HL-60/S4 treated with retinoic acid at 250 ng/mL for 4 days and 3 days (cell line): ENCODE results near the gene EEF2.

ENCODE experiments used
- in situ Hi-C: fragments of 300-500 bp; cut with MboI; formaldehyde crosslinking; loops from 2 replicates; pipeline ENCODE4 v1.7.0; 2022; ENCODE audit warnings: low sequenced_read_pairs

Gene EEF2

DNA sequence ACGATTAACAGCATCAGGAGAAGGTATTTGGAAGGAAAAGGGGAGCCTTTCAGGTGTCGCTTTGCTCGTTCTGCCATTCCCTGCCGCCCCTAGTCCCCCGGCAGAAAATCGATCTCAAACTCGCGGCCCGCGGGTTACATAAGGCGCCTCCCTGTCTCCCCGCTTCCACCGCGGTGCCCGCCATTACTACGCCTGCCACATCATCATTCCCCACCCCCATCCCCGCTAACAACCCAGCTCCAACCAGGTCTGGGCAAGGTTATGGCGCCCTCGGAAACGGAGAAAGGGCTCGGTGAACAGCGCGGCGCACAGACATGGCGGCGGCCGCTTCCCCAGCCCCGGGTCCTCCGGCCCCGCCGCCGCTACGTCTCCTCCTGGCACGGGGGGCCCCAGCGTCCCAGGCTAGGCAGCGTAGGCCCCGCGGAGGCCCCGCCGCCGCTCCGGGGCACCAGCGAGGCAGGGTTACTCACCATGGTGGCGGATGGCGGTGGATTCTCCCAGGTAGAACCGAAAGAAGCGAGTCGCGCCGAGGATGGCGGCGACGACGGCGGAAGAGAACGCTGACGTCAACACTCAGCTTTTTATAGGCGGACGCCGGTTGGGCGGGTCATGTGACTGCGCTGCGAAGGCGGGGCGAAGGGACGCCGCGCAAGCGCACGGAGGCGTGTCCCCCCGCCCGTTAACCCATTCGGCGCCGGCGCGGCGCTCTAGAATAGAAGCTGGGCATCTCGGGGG is at the start of gene EEF2:
Gene EEF2 (minus strand): TSS at position 556 of the 735 bp plus-strand sequence. CDS start 83 bp downstream, at position 473.
- in situ Hi-C loops, result no loop called here

DNA sequence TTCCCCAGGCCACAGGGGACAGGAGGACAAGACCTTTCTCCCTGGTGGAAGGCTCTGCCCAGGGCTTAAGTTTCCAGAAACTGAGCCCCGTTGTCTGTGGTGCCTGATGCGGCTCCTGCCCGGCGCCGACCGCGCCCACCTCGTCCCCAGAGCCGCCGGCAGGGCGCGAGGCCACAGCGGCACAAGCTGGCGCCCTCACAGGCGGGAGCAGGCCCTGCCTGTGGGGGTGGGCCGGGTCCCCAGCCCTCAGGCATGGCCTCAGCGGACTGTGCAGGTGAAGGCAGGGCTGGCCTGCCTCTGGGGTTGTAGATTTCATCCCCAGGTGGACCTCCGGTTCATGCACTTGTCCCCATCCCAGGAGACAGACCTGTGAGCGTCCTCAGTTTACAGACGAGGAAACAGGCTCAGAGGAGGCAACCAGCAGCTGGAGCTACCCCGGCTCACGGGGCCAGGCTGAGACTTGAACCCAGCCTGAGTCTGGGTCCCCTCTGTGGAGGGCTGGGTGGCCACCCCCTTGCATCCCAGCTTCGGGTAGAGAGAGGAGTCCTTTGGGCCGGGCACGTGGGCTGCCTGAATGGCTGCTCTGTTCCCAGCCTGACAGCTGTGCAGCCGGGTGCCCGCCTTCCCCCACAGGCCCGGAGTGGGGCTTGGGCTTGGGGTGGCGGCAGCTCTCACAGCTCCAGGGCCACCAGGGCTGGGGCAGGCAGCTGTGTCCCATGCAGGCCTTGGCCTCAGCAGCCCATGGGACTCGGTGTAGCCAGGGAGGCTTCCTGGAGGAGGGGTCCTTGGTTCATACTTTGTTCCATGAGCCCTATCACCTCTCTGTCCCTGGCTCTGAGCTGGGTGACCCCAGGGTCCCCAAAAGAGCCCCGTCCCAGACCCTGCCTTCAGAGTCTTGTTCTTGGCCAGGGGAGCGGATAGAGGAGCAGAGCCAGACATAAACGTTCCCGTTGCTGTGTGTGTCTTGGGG is 49.1 kb upstream of the EEF2 start:
- in situ Hi-C loops, result no loop called here

DNA sequence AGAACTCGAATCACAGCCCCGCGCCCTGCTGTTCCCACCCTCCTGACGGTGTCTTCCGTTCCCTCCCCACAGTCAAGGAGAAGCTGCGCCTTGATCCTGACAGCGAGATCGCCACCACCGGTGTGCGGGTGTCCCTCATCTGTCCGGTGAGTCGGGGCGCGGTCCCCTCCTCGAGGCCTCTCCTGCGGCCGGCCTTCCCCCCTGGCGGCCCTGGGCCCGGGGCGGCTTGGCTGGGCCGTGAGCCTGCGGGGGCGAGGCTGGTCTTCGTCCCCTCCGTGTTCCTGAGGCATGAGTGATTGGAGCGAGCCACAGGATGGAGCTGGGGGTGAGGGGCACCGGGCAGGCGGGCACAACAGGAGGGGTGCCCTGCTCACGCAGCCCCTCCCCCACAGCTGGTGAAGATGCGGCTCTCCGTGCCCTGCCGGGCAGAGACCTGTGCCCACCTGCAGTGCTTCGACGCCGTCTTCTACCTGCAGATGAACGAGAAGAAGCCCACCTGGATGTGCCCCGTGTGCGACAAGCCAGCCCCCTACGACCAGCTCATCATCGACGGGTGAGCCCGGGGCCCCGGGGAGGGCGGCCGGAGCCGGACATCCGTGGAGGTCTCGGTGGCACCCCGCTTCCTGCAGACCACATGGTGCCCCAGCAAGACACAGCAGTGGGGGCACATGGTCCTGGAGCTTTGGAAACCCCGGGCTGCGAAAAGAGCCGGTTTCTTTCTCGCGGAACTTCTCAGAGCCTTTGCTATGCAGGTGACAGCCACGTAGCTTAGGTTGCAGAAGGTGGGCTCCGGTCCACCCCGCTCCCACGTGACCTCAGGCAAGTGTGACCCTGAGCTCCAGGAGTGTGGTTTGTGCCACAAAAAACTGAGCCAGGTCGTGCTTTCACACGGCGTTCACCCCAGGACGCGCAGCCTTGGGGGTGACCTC is 48.0 kb upstream of the EEF2 start:
- in situ Hi-C loops, result no loop called here

DNA sequence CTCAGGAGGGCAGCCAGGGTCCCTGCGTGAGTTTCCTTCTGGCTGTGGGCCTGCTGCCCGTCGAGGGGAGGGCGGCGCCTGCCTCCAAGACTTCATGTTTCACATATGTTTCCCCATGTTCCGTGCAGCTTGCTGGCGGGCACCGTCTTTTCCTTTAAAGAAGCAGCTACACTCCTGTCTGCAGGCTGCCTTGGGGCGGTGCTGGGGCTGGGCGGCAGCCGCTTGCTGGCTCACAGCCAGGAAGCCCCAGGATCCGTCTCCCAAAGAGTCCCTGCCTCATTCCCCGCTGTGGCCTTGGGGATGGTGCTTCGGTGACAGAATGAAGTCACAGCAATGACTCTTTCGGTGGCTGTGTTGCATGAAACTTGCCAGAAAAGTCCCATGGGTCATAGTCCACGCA is 47.2 kb upstream of the EEF2 start:
- in situ Hi-C loops, result no loop called here

DNA sequence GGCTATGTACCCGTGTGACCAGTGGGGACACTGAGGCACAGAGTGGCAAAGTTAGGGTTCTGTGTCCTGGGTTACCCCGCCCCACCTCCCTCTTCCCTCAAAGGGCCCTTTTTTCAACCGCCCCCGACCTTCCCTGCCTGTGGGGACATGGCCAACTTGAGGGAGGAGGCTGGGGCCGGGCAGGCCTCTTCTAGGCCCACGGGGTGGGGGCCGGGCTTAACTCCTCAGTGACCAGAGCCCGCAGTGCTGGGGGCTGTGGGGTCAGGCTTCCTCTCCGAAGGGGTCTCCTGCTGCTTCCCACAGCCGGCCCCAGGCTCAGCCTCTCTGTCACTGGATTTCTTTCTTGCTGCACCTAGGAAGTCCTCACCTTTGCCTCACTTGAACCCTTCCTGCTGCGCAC is 46.2 kb upstream of the EEF2 start:
- in situ Hi-C loops, result no loop called here

DNA sequence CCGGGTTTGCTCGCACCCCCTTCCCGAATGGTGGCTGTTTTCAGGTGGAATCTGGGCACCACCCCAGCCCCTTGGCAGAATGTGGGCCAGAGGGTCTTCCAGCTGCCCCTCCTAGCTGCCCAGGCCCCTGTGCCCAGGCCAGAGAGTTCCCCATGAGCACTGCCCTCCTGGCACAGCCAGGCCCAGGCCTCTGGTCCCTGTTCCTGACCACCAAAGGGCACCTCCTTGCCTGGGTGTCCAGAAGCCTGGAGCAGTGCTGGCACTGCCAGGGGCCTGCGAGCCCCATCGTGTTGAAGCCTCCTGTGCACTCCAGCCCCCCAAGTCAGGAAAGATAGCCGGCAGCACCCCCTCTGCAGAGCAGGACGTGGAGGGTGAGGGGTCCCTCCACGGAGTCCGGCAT is 45.7 kb upstream of the EEF2 start:
- in situ Hi-C loops, result no loop called here

DNA sequence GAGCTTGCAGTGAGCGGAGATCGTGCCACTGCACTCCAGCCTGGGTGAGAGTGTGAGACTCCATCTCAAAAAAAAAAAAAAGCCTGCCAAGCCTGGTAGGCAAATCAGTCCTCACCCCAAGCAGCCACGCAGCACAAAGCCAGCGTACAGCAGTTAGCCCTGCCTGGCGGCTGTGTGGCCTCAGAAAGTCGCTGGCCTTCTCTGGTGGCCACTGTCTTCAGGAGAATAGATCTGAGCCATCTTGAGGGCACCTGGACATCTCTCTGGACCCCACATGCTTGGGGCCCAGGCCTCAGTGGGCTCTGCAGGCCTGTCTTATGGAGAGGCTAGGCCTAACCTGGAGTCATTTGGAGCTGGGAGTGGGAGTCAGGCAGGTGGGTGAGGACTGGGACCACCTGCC is 45.3 kb upstream of the EEF2 start:
- in situ Hi-C loops, result no loop called here

DNA sequence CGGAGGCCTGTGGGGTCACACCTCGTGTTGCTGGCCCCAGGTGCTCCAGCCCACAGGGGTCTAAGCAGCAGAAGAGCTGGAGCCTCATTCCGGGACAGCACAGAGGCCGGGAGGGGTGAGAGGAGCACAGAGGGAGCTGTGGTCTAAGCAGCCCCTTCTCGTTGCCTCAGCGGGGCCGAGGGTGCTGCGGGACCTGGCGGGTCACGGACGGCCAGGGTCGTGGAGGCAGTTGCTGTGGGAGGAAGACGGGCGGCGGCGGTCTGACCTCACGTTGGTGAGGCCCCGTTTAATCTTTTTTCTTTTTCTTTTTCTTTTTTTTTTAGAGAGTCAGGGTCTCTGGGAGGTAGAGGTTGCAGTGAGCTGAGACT is 44.0 kb upstream of the EEF2 start:
- in situ Hi-C loops, result no loop called here

DNA sequence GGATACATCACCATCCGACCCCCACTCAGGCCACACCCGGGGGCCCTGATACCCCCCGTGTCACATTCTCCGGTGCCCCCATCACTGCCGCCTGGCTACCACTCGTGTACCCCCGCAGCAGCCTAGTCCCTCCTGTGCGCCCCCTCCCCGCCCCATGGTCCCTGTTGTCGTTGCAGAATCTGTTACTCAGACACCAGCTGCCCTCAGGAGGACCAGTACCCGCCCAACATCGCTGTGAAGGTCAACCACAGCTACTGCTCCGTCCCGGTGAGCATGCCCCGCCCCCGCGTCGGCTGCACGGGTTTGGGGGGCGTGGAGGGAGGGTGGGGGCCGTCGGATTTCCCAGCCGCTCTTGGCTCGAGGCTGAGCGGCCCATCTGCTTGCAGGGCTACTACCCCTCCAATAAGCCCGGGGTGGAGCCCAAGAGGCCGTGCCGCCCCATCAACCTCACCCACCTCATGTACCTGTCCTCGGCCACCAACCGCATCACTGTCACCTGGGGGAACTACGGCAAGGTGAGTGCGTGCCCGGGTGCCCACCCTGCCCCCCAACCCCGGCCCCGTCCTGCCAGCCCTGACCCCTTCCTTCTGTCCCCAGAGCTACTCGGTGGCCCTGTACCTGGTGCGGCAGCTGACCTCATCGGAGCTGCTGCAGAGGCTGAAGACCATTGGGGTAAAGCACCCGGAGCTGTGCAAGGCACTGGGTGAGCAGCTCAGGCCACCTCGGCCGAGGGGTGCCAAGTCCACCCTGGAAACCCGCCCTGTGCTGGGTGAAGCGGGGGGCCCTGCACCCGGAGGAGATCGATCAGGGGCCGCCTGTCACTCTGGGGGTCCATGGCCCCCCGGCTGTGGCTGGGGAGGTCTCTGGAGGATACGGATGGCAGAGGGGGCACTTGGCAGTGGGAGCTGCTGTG is 43.3 kb upstream of the EEF2 start:
- in situ Hi-C loops, result no loop called here

DNA sequence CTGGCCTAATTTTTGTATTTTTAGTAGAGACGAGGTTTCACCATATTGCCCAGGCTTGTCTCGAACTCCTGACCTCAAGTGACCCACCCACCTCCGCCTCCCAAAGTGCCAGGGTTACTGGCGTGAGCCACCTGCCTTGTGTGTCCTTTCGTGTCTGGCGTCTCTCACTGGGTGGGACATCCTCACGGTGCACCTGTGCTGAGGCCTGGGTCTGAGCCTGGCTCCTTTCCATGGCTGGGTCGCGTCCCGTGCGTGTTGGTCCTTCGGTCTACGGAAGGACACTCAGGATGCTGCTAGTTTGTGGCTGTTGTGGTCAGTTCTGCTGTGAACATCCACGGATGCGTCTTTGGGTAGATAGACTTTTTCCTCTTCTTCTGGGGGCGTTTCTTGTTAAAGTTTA is 41.9 kb upstream of the EEF2 start:
- in situ Hi-C loops, result no loop called here

DNA sequence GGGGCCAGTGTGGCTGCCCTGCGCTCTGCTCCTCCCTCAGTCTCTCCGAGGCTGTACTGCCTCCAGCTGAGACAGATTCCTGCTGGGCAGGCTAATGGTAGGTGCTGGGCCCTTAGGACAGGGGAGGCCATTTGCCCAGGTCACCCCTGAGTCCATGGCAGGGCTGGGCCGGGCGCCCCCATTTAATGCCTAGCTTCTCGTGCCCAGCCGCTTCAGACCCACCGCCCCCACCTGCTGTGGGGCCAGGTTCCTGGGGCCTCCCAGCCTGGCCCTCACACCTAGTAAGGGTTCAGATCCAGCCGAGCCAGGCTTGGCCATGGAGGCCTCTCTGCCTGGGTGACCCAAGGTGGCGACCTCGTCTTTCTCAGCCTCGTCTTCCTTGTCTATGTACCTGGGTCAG is 40.1 kb upstream of the EEF2 start:
- in situ Hi-C loops, result no loop called here

DNA sequence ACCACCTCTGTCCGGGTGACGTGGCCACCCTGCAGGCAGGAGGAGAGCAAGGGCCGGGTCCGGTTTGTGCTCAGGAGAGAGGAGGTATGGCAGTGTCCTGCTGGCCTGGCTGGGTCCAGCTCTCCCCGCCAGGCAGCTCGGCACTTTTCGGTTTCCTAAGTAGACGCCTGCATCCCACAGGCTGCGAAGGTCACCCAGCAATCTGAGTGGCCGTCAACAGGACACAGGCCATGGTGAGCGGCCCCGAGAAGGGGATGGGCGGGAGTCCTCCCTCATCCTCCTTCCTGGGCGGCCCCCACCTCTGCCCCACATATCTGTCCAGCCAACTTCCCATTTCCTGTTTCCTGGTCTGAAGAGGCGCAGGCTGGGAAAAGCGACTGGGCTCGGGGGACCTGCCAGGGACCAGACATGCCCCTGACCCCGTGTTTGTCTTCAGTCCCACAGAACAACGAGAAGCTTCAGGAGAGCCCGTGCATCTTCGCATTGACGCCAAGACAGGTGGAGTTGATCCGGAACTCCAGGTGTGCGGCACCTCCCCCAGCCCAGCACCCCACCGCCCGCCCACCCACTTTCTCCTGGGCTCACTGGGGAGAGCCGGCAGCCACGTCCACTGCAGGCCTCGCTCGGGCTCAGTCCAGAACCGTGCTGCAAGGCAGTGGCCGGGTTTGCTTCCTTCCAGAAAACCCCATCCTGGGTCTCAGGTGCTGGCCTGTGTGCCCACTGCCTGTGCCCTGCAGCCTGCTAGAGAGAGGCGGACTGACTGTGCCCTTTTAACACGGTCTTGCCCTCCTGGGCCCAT is 38.5 kb upstream of the EEF2 start:
- in situ Hi-C loops, result no loop called here

DNA sequence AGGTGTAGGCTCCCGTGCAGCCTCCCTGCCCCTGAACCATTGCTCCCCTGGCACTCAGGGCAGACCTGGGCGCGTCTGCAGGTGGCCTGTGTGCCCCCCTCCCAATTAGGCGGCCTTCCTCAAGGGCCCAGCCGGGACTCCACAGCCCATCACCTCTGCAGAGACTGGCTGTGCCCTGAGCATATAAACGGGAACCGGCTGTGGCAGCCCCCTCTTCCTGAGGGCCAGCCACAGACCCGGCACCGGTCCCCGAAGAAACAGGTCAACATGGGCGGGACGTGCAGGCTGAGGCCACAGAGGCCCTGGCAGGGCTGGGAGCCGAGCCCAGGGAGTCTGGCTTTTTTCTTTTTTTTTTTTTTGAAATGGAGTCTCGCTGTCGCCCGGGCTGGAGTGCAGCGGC is 34.3 kb upstream of the EEF2 start:
- in situ Hi-C loops, result no loop called here

DNA sequence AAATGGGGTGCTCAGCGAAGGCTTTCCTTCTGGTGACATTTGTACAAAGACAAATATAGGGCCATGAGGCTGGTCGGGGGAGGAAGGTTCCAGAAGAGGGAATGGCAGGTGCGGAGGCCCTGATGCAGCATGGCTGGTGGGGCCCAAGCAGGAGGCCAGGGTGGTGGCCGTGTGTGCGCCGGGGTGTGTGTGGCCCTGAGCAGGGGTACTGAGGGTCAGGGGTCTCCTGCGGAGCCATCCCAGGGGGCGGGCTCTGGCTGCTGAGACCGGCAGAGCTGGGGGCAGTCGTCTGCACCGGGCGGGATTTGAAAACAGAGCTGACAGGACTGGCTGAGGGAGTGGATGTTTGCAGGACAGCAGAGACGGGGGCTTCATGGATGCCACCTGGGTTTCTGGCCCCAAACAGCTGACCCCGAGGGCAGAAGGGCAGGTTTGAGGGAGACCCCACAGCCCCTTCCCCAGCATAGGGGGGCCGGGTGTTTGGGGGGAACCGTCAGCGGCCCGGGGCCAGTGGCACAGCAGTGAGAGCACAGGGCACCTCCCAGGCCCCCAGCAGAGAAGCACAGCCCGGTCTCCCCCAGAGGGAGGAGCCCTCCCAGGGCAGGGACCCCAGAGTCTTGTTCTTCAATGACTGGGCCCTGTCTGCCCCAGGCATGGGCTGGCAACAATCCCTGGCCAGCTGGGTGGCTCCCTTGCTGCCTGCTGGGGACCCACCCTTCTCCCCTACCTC is 33.7 kb upstream of the EEF2 start:
- in situ Hi-C loops, result no loop called here

DNA sequence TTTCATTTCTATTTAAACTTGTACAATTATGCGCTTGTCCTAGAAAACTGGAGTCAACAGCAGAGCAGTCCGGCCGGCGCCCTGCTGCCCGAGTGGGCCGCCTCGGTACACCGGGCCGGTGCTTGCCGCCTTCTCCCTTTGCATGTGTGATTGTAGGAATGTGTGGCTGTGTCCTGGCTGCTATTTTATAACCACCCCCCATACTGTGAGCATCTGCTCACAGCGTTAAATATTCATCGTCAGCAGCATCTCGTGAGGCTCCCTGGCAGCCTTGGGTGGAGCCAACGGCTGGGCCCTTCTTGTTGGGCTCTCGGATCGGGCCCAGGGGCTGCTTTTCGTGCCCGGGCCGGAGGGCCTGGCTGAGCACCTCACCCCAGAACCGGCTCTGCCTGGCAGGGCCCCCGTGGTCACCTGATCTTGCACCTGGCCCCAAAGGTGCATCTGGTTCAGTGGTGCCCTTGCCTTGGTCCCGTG is 32.9 kb upstream of the EEF2 start:
- in situ Hi-C loops, result no loop called here

DNA sequence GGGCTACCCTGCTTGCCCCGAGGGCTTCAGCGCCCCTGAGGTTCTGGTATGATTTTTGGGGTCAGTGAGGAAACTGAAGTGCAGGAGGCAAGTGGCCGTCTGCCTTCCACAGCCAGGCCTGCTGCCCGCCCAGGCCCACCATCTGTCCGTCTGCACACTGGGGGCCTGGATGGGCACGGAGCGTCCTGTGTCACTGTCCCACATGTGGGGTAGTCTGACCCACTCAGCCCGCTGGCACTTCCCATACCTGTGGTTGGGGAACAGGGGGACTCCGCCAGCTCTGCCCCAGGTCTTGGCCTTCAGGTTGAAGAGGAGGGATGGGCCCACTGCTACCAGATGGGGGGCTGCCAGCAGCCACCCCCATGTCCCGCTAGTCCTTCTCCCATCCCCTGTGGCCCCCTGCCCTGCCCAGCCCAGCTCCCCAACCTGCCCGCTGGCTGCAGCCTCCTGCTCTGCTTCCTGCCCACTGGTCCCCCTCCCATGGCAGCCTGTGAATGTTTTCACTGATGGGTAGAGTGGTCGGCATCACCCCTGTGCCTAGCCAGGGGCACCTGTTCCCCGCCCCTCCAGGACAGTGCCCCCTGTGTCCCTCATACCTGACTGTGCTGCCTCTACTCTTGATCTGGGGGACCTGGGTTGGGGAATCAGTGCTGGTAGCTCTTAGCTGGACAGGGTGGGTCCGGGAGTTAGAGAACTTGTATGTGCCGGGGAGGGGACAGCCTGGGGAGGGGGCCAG is 31.8 kb upstream of the EEF2 start:
- in situ Hi-C loops, result no loop called here

DNA sequence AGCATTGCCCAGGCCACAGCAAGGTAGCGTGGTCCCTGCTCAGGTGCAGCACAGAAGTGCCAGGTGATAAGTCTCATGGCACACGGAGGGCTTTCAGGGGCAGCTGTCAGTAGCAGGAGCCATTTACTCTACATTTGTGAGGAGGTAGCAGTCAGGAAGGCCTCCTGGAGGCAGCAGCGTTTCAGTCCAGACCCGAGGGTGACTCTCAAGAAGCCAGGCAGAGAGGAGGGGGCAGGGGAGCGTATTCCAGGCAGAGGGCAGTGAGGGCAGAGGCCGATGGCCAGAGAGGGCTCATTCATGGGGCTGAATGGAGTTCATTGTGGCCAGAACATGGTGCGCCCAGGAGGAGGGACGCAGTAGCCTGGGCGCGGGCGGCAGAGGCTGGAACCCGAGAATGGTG is 31.2 kb upstream of the EEF2 start:
- in situ Hi-C loops, result no loop called here
